Measurements from ENCODE around the gene CACNA1B. TPM values are rescaled to one million over a fixed set of nuclear protein-coding genes. Genes with fewer than 3 reads are reported as not detected.
"Not testable (repeated sequence)": the region's sequence is repeated elsewhere in the genome, so short reads cannot be mapped to it uniquely, and the experiment has no call there.

The CACNA1B gene
- total RNA-seq, 1 donor from 2014 or later, result 0.74 TPM

- no peak overlapping the region for H3K4me3 ChIP-seq
- intact Hi-C loops (cut with DNase I), result no loop called here
- H3K27ac ChIP-seq, result no peak overlapping the region
- peaks cover 5% of the 10 kb centered on the region for H3K4me1 ChIP-seq
- no peaks in the 10 kb centered on the region for H3K27me3 ChIP-seq
- DNase-seq (ENCODE audit: extremely low spot score in 2 of 2), result no peak
- TF ChIP-seq POLR2A (IDR thresholded peaks at IDR 0.05) (no peak), POLR2AphosphoS5 (IDR thresholded peaks at IDR 0.05; ENCODE audit: insufficient read depth in 1 of 2, low read depth in 1 of 2) (no peak), CTCF (IDR thresholded peaks at IDR 0.05) (no peak)
- H3K9me3 ChIP-seq, result no peaks in the 10 kb centered on the region
- H3K36me3 ChIP-seq, result no peaks in the 10 kb centered on the region
These were observed 2.8 kb downstream of the CACNA1B start for GRCh38 chr9:137880160-137880975.

- no peak overlapping the region for H3K4me3 ChIP-seq
- H3K36me3 ChIP-seq, result no peaks in the 10 kb centered on the region
- no peak for DNase-seq (ENCODE audit: extremely low spot score in 2 of 2)
- no peaks in the 10 kb centered on the region for H3K9me3 ChIP-seq
- intact Hi-C loops (cut with DNase I), result no loop called here
- no peak overlapping the region for H3K27ac ChIP-seq
- TF ChIP-seq POLR2A (IDR thresholded peaks at IDR 0.05) (no peak), POLR2AphosphoS5 (IDR thresholded peaks at IDR 0.05; ENCODE audit: insufficient read depth in 1 of 2, low read depth in 1 of 2) (no peak), CTCF (IDR thresholded peaks at IDR 0.05) (no peak)
- no peaks in the 10 kb centered on the region for H3K27me3 ChIP-seq
- H3K4me1 ChIP-seq, result peaks cover 5% of the 10 kb centered on the region
These were observed 3.5 kb downstream of the CACNA1B start for GRCh38 chr9:137880976-137881530.

GRCh38 chr9:137881591-137882505 is 4.3 kb downstream of the CACNA1B start:
- H3K9me3 ChIP-seq, result no peaks in the 10 kb centered on the region
- TF ChIP-seq POLR2AphosphoS5 (IDR thresholded peaks at IDR 0.05; ENCODE audit: insufficient read depth in 1 of 2, low read depth in 1 of 2), result no peak
- no peak for TF ChIP-seq POLR2A (IDR thresholded peaks at IDR 0.05)
- no peak for TF ChIP-seq CTCF (IDR thresholded peaks at IDR 0.05)
- H3K36me3 ChIP-seq, result no peaks in the 10 kb centered on the region
- no peak overlapping the region for H3K27ac ChIP-seq
- H3K27me3 ChIP-seq, result no peaks in the 10 kb centered on the region
- no peak overlapping the region for H3K4me3 ChIP-seq
- H3K4me1 ChIP-seq, result peaks cover 5% of the 10 kb centered on the region
- no peak for DNase-seq (ENCODE audit: extremely low spot score in 2 of 2)
- intact Hi-C loops (cut with DNase I), result no loop called here

- H3K4me1 ChIP-seq, result peaks cover 5% of the 10 kb centered on the region
- DNase-seq (ENCODE audit: extremely low spot score in 2 of 2), result no peak
- no peaks in the 10 kb centered on the region for H3K9me3 ChIP-seq
- no peaks in the 10 kb centered on the region for H3K27me3 ChIP-seq
- no peaks in the 10 kb centered on the region for H3K36me3 ChIP-seq
- H3K27ac ChIP-seq, result no peak overlapping the region
- TF ChIP-seq CTCF (IDR thresholded peaks at IDR 0.05) (no peak), POLR2A (IDR thresholded peaks at IDR 0.05) (no peak), POLR2AphosphoS5 (IDR thresholded peaks at IDR 0.05; ENCODE audit: insufficient read depth in 1 of 2, low read depth in 1 of 2) (no peak)
- intact Hi-C loops (cut with DNase I), result no loop called here
- no peak overlapping the region for H3K4me3 ChIP-seq
These were observed 4.9 kb downstream of the CACNA1B start for GRCh38 chr9:137882506-137882821.

GRCh38 chr9:137883977-137884376 is 6.4 kb downstream of the CACNA1B start:
- H3K4me1 ChIP-seq, result not testable (repeated sequence)

GRCh38 chr9:137884547-137884946 is 7.0 kb downstream of the CACNA1B start:
- H3K4me1 ChIP-seq; H3K4me3 ChIP-seq; H3K27me3 ChIP-seq; H3K9me3 ChIP-seq; DNase-seq (ENCODE audit: extremely low spot score in 2 of 2); intact Hi-C loops (cut with DNase I); H3K36me3 ChIP-seq; H3K27ac ChIP-seq: not testable (repeated sequence)

More at GRCh38 chr9:137883977-137884376, 6.4 kb downstream of the CACNA1B start:
- H3K9me3 ChIP-seq; H3K36me3 ChIP-seq; H3K4me3 ChIP-seq; DNase-seq (ENCODE audit: extremely low spot score in 2 of 2); intact Hi-C loops (cut with DNase I); H3K27me3 ChIP-seq; H3K27ac ChIP-seq: not testable (repeated sequence)

- H3K27ac ChIP-seq; H3K27me3 ChIP-seq; H3K4me1 ChIP-seq; DNase-seq (ENCODE audit: extremely low spot score in 2 of 2); intact Hi-C loops (cut with DNase I); H3K36me3 ChIP-seq; H3K4me3 ChIP-seq; H3K9me3 ChIP-seq: not testable (repeated sequence)
These were observed 7.5 kb downstream of the CACNA1B start for GRCh38 chr9:137885121-137885520.

GRCh38 chr9:137888621-137889020 is 11.0 kb downstream of the CACNA1B start:
- H3K36me3 ChIP-seq; H3K9me3 ChIP-seq; H3K27me3 ChIP-seq; H3K4me3 ChIP-seq; H3K4me1 ChIP-seq; DNase-seq (ENCODE audit: extremely low spot score in 2 of 2); H3K27ac ChIP-seq; intact Hi-C loops (cut with DNase I): not testable (repeated sequence)

Measured in vagina (tissue), 2 donors.